ENCODE data around the gene ROM1.
"Not testable (repeated sequence)": the region's sequence is repeated elsewhere in the genome, so short reads cannot be mapped to it uniquely, and the experiment has no call there.

ROM1 gene

GRCh38 chr11:62612366-62613290 lies at the start of gene ROM1, which contains the start of gene EML3:
Gene ROM1 (plus strand): TSS chr11:62613257. CDS start chr11:62613282, 25 bp downstream.
Gene EML3 (minus strand): TSS chr11:62612775. CDS start chr11:62612457, 318 bp downstream.
- peak; percentile 48 for TF ChIP-seq CTCF (conservative IDR thresholded peaks at IDR 0.05; ENCODE audit: control insufficient read depth, insufficient read depth, low read depth, low read length)
- peak within 1 kb of the TSS; percentile 64 for H3K4me3 ChIP-seq (ENCODE audit: control insufficient read depth, low read depth, low read length)
- peak; percentile 87 for DNase-seq (ENCODE audit: low read depth)

GRCh38 chr11:62565100-62565802 lies 47.8 kb upstream of the ROM1 start:
- H3K4me3 ChIP-seq (ENCODE audit: control insufficient read depth, low read depth, low read length) = no peak overlapping the region
- no peak for TF ChIP-seq CTCF (conservative IDR thresholded peaks at IDR 0.05; ENCODE audit: control insufficient read depth, insufficient read depth, low read depth, low read length)
- DNase-seq (ENCODE audit: low read depth) = no peak

- no peak for TF ChIP-seq CTCF (conservative IDR thresholded peaks at IDR 0.05; ENCODE audit: control insufficient read depth, insufficient read depth, low read depth, low read length)
- H3K4me3 ChIP-seq (ENCODE audit: control insufficient read depth, low read depth, low read length) = no peak overlapping the region
- no peak for DNase-seq (ENCODE audit: low read depth)
These were observed 46.8 kb upstream of the ROM1 start for GRCh38 chr11:62566247-62566646.

GRCh38 chr11:62567018-62567633 lies 45.9 kb upstream of the ROM1 start:
- no peak for TF ChIP-seq CTCF (conservative IDR thresholded peaks at IDR 0.05; ENCODE audit: control insufficient read depth, insufficient read depth, low read depth, low read length)
- no peak overlapping the region for H3K4me3 ChIP-seq (ENCODE audit: control insufficient read depth, low read depth, low read length)
- DNase-seq (ENCODE audit: low read depth) = no peak

- DNase-seq (ENCODE audit: low read depth) = no peak
- no peak for TF ChIP-seq CTCF (conservative IDR thresholded peaks at IDR 0.05; ENCODE audit: control insufficient read depth, insufficient read depth, low read depth, low read length)
- no peak overlapping the region for H3K4me3 ChIP-seq (ENCODE audit: control insufficient read depth, low read depth, low read length)
These were observed 43.4 kb upstream of the ROM1 start for GRCh38 chr11:62569611-62570010.

GRCh38 chr11:62570903-62571302 lies 42.2 kb upstream of the ROM1 start:
- H3K4me3 ChIP-seq (ENCODE audit: control insufficient read depth, low read depth, low read length); DNase-seq (ENCODE audit: low read depth): not testable (repeated sequence)

- not testable (repeated sequence) for DNase-seq (ENCODE audit: low read depth); H3K4me3 ChIP-seq (ENCODE audit: control insufficient read depth, low read depth, low read length)
These were observed 41.6 kb upstream of the ROM1 start for GRCh38 chr11:62571493-62571892.

Measured in fibroblast of mammary gland (primary cell).